ENCODE measurements around the gene RMDN2. TPM values are rescaled to one million over a fixed set of nuclear protein-coding genes. Genes with fewer than 3 reads are reported as not detected.

RMDN2 gene
- polyA plus RNA-seq, 1 donor (not counting 4 experiments of a cell fraction or from before 2014, with no cell fraction given): 9.3 TPM

DNA sequence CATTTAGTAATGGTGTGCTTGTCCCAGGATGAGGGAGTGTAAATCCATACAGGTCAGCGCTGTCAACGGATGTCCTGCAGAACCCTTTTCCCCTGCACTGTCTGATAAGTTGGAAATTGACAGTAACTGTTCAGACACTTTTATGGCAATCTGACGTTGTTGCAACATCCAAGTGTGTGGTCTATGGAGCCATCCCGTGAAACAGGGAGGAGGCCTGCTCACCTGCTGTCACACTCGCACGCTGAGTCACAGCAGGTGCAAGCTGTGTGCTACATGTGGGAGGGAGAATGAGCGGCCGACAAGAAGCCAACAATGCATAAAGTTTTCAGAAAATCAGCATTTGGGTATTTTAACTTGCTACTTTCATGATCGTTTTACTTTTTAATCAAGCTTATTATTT is 43.7 kb upstream of the RMDN2 start:
- Histone ChIP-seq H3K4me1 (ENCODE audit: control insufficient read depth, extremely low read depth, insufficient read depth, low read length) (no peaks in the 10 kb centered on the region), H3K4me3 (ENCODE audit: control insufficient read depth in 2 of 3, extremely low read depth in 1 of 3, insufficient read depth in 2 of 3, low read depth in 1 of 3, low read length in 3 of 3) (no peak overlapping the region), H3K4me2 (ENCODE audit: control insufficient read depth, extremely low read depth, insufficient read depth, low read depth, low read length) (no peak overlapping the region), H3K79me2 (ENCODE audit: control insufficient read depth, insufficient read depth, low read length) (no peaks in the 10 kb centered on the region), H3K9ac (ENCODE audit: control insufficient read depth, extremely low read depth, insufficient read depth, low read length) (no peak overlapping the region), H3K9me3 (ENCODE audit: control insufficient read depth, low read depth, low read length) (no peaks in the 10 kb centered on the region), H2AFZ (ENCODE audit: control insufficient read depth, low read length) (no peak overlapping the region), H3K36me3 (ENCODE audit: control insufficient read depth in 2 of 2, extremely low read depth in 1 of 2, insufficient read depth in 2 of 2, low read length in 2 of 2) (no peaks in the 10 kb centered on the region), H3K27me3 (ENCODE audit: control insufficient read depth, extremely low read depth, insufficient read depth, low read length) (peaks cover 3% of the 10 kb centered on the region), H3K27ac (ENCODE audit: control insufficient read depth, insufficient read depth, low read length) (no peak overlapping the region), H4K20me1 (ENCODE audit: control insufficient read depth, extremely low read depth, insufficient read depth, low read length) (no peaks in the 10 kb centered on the region), H3K9me1 (ENCODE audit: control insufficient read depth, extremely low read depth, insufficient read depth, low read length) (no peaks in the 10 kb centered on the region)
- DNase-seq (ENCODE audit: low read depth, low spot score) (no peak), FAIRE-seq (no peak)
- TF ChIP-seq, protein P1, sequence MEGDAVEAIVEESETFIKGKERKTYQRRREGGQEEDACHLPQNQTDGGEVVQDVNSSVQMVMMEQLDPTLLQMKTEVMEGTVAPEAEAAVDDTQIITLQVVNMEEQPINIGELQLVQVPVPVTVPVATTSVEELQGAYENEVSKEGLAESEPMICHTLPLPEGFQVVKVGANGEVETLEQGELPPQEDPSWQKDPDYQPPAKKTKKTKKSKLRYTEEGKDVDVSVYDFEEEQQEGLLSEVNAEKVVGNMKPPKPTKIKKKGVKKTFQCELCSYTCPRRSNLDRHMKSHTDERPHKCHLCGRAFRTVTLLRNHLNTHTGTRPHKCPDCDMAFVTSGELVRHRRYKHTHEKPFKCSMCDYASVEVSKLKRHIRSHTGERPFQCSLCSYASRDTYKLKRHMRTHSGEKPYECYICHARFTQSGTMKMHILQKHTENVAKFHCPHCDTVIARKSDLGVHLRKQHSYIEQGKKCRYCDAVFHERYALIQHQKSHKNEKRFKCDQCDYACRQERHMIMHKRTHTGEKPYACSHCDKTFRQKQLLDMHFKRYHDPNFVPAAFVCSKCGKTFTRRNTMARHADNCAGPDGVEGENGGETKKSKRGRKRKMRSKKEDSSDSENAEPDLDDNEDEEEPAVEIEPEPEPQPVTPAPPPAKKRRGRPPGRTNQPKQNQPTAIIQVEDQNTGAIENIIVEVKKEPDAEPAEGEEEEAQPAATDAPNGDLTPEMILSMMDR (optimal IDR thresholded peaks at IDR 0.05 in 1 of 3, IDR thresholded peaks at IDR 0.05 in 1 of 3, conservative IDR thresholded peaks at IDR 0.05 in 1 of 3; ENCODE audit: extremely low read depth in 1 of 3, insufficient read depth in 2 of 3, low read length in 3 of 3): no peak
- no peak for TF ChIP-seq EZH2 (IDR thresholded peaks at IDR 0.05; ENCODE audit: low read length)
- dilution Hi-C loops (cut with MboI; ENCODE audit: extremely low pct_ligation_motif_present, low sequenced_read_pairs): no loop called here

DNA sequence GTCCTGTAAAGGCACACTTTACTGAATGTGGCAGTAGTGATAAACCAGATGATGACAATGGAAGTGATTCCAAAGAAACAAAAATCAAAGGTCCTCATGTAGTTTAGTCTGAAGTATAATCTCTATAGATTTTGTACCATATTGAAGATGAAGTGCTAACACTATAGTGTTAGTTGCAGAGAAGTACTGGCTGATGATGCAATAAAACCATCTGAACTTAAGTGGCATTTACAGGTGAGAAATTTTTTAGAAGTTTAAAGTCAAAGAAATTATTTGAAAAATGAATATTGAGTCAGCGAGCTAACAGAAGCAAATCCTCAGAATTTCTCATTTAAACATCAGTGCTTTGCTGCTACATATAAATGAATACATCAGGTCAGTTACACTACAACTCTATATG is 43.1 kb upstream of the RMDN2 start:
- H3K9me3 ChIP-seq (ENCODE audit: control insufficient read depth, low read depth, low read length): no peaks in the 10 kb centered on the region
- no peak overlapping the region for H2AFZ ChIP-seq (ENCODE audit: control insufficient read depth, low read length)
- no peaks in the 10 kb centered on the region for H4K20me1 ChIP-seq (ENCODE audit: control insufficient read depth, extremely low read depth, insufficient read depth, low read length)
- peaks cover 3% of the 10 kb centered on the region for H3K27me3 ChIP-seq (ENCODE audit: control insufficient read depth, extremely low read depth, insufficient read depth, low read length)
- H3K27ac ChIP-seq (ENCODE audit: control insufficient read depth, insufficient read depth, low read length): no peak overlapping the region
- no peaks in the 10 kb centered on the region for H3K79me2 ChIP-seq (ENCODE audit: control insufficient read depth, insufficient read depth, low read length)
- dilution Hi-C loops (cut with MboI; ENCODE audit: extremely low pct_ligation_motif_present, low sequenced_read_pairs): no loop called here
- no peaks in the 10 kb centered on the region for H3K36me3 ChIP-seq (ENCODE audit: control insufficient read depth in 2 of 2, extremely low read depth in 1 of 2, insufficient read depth in 2 of 2, low read length in 2 of 2)
- H3K4me2 ChIP-seq (ENCODE audit: control insufficient read depth, extremely low read depth, insufficient read depth, low read depth, low read length): no peak overlapping the region
- H3K4me3 ChIP-seq (ENCODE audit: control insufficient read depth in 2 of 3, extremely low read depth in 1 of 3, insufficient read depth in 2 of 3, low read depth in 1 of 3, low read length in 3 of 3): no peak overlapping the region
- H3K9ac ChIP-seq (ENCODE audit: control insufficient read depth, extremely low read depth, insufficient read depth, low read length): no peak overlapping the region
- FAIRE-seq (no peak), DNase-seq (ENCODE audit: low read depth, low spot score) (no peak)
- no peaks in the 10 kb centered on the region for H3K9me1 ChIP-seq (ENCODE audit: control insufficient read depth, extremely low read depth, insufficient read depth, low read length)
- TF ChIP-seq, protein P1 (optimal IDR thresholded peaks at IDR 0.05 in 1 of 3, IDR thresholded peaks at IDR 0.05 in 1 of 3, conservative IDR thresholded peaks at IDR 0.05 in 1 of 3; ENCODE audit: extremely low read depth in 1 of 3, insufficient read depth in 2 of 3, low read length in 3 of 3): no peak
- TF ChIP-seq EZH2 (IDR thresholded peaks at IDR 0.05; ENCODE audit: low read length): no peak
- no peaks in the 10 kb centered on the region for H3K4me1 ChIP-seq (ENCODE audit: control insufficient read depth, extremely low read depth, insufficient read depth, low read length)

All from keratinocyte (primary cell).